PC-3 (cell line): ENCODE data around the gene TMEM235. TPM values are rescaled to one million over a fixed set of nuclear protein-coding genes. Genes with fewer than 3 reads are reported as not detected.
A peak's percentile ranks its signal among the peaks of the same experiment; 100 is the strongest.

Experiments
- ATAC-seq: fragments of 200-7000 bp; cut with Tn5 transposase; 2 replicates; pipeline ENCODE4 v1.9.1; 2020; ENCODE audit warnings: mild to moderate bottlenecking, moderate library complexity
- BruUV-seq: library from RNA; stranded (reverse); fragments of 400-500 nt; replicated peaks from 2 replicates; lab custom pipeline; 2021; lab: Mats Ljungman, UMichigan
- CTCF ChIA-PET: fragments of 300-600 bp; sonication (Branson Sonifier 250); formaldehyde crosslinking; loops from one replicate; lab custom pipeline; 2022; ENCODE audit warnings: antibody characterized with exemption; lab: Charles Lee
- POLR2A ChIA-PET: fragments of 300-600 bp; sonication (Branson Sonifier 250); formaldehyde crosslinking; loops from one replicate; lab custom pipeline; 2022; ENCODE audit warnings: antibody characterized with exemption; ENCODE audit not compliant: unreplicated experiment; lab: Charles Lee
- DNase-seq: peaks from one replicate; pipeline ENCODE4 v3.0.0-alpha.2; 2015
- H2AFZ ChIP-seq: fragments of 300-600 bp; sonication (generic); 2 replicates; pipeline ENCODE4 v1.6.0; 2016; ENCODE audit warnings: antibody characterized with exemption, low read length
- H3F3A ChIP-seq: fragments of 300-600 bp; sonication (generic); one replicate; pipeline ENCODE4 v1.6.0; 2017; ENCODE audit warnings: antibody characterized with exemption, low read length, control low read depth, mild to moderate bottlenecking; ENCODE audit not compliant: unreplicated experiment
- H3K27ac ChIP-seq: fragments of 300-600 bp; sonication (generic); 2 replicates; pipeline ENCODE4 v1.5.1; 2016; ENCODE audit warnings: mild to moderate bottlenecking, low read length
- H3K27me3 ChIP-seq: fragments of 300-600 bp; sonication (generic); 2 replicates; pipeline ENCODE4 v1.6.1; 2016; ENCODE audit warnings: low read length, mixed read lengths
- H3K36me3 ChIP-seq: fragments of 300-600 bp; sonication (generic); 2 replicates; pipeline ENCODE4 v1.6.1; 2016; ENCODE audit warnings: low read depth, mixed run types, low read length, mixed read lengths
- H3K4me1 ChIP-seq: fragments of 300-600 bp; sonication (generic); 2 replicates; pipeline ENCODE4 v1.5.1; 2016; ENCODE audit warnings: low read length; ENCODE audit not compliant: insufficient read depth
- H3K4me2 ChIP-seq: fragments of 300-600 bp; sonication (generic); 2 replicates; pipeline ENCODE4 v1.6.0; 2016; ENCODE audit warnings: low read length
- H3K4me3 ChIP-seq: fragments of 300-600 bp; sonication (generic); 2 replicates; pipeline ENCODE4 v1.5.1; 2016; ENCODE audit warnings: mild to moderate bottlenecking, low read length, mixed read lengths
- H3K79me2 ChIP-seq: fragments of 300-600 bp; sonication (generic); 2 replicates; pipeline ENCODE4 v1.6.1; 2017; ENCODE audit warnings: low read length, mixed read lengths
- H3K9ac ChIP-seq: fragments of 300-600 bp; sonication (generic); 2 replicates; pipeline ENCODE4 v1.6.0; 2016; ENCODE audit warnings: mild to moderate bottlenecking, low read length
- H3K9me2 ChIP-seq: fragments of 300-600 bp; sonication (generic); replicated peaks from 2 replicates; pipeline ENCODE4 v1.6.1; 2016; ENCODE audit warnings: mixed run types, low read length, mixed read lengths
- H3K9me3 ChIP-seq: fragments of 300-600 bp; sonication (generic); 2 replicates; pipeline ENCODE4 v1.6.1; 2016; ENCODE audit warnings: low read length, mixed read lengths
- H4K20me1 ChIP-seq: fragments of 300-600 bp; sonication (generic); 2 replicates; pipeline ENCODE4 v1.6.1; 2016; ENCODE audit warnings: low read length, mixed read lengths
- CTCF ChIP-seq: fragments of 300-600 bp; sonication (generic); conservative IDR thresholded peaks from 2 replicates; pipeline ENCODE4 v1.5.1; 2017; ENCODE audit warnings: antibody characterized with exemption, low read depth, mild to moderate bottlenecking, low read length
- EZH2 ChIP-seq: fragments of 300-600 bp; sonication (generic); IDR thresholded peaks from one replicate; pipeline ENCODE4 v1.6.1; 2017; ENCODE audit warnings: antibody characterized with exemption, mild to moderate bottlenecking, low read length; ENCODE audit not compliant: unreplicated experiment
- EZH2phosphoT487 ChIP-seq: fragments of 300-600 bp; sonication (generic); IDR thresholded peaks from 2 replicates; pipeline ENCODE4 v1.6.1; 2018; ENCODE audit warnings: mild to moderate bottlenecking, antibody characterized with exemption, low read length, borderline replicate concordance
- intact Hi-C: fragments of 100-400 bp; cut with micrococcal nuclease; formaldehyde crosslinking; loops from 2 replicates; pipeline ENCODE4 v1.9.0; 2023
- total RNA-seq: library from RNA; depleted of rRNA; stranded (reverse); fragments of >200 nt; gene quantifications from 2 replicates; pipeline ENCODE4 v1.2.3, GENCODE V29; 2014

TMEM235 gene
- total RNA-seq, 1 experiment from 2014 or later, result not detected

GRCh38 chr17:78231991-78232858 is 794 bp downstream of the TMEM235 start:
- no TSS peak for BruUV-seq
- H3K9ac ChIP-seq, result no peak overlapping the region
- H2AFZ ChIP-seq, result no peak overlapping the region
- peak; percentile 29; the same call in 1 of the 2 replicates for ATAC-seq
- peaks cover 3% of the 10 kb centered on the region; the same call in 1 of the 2 replicates for H3K27me3 ChIP-seq
- no peak for DNase-seq
- no peak overlapping the region for H3K27ac ChIP-seq
- ChIA-PET CTCF (no interaction called here), POLR2A (no interaction called here)
- 0 out of 2 replicates have a peak, but pooled peaks cover under 1% of the 10 kb centered on the region for H3K4me1 ChIP-seq
- H4K20me1 ChIP-seq, result no peaks in the 10 kb centered on the region
- H3K4me3 ChIP-seq, result no peak overlapping the region
- H3K36me3 ChIP-seq, result no peaks in the 10 kb centered on the region
- no peaks in the 10 kb centered on the region for H3K9me2 ChIP-seq
- H3F3A ChIP-seq, result no peaks in the 10 kb centered on the region
- intact Hi-C loops, result no loop called here
- H3K79me2 ChIP-seq, result no peaks in the 10 kb centered on the region
- no peaks in the 10 kb centered on the region for H3K9me3 ChIP-seq
- TF ChIP-seq EZH2, result no peak
- TF ChIP-seq EZH2phosphoT487, result no peak
- no peak for TF ChIP-seq CTCF
- H3K4me2 ChIP-seq, result no peak overlapping the region

GRCh38 chr17:78232859-78233173 is 1.4 kb downstream of the TMEM235 start:
- no peak overlapping the region for H3K4me3 ChIP-seq
- H4K20me1 ChIP-seq, result no peaks in the 10 kb centered on the region
- H3K4me2 ChIP-seq, result no peak overlapping the region
- no peaks in the 10 kb centered on the region for H3K79me2 ChIP-seq
- ATAC-seq, result no peak
- peaks cover 3% of the 10 kb centered on the region; the same call in 1 of the 2 replicates for H3K27me3 ChIP-seq
- H3K9me2 ChIP-seq, result no peaks in the 10 kb centered on the region
- BruUV-seq, result no TSS peak
- no peak overlapping the region for H2AFZ ChIP-seq
- ChIA-PET CTCF (no interaction called here), POLR2A (no interaction called here)
- H3K27ac ChIP-seq, result no peak overlapping the region
- no peaks in the 10 kb centered on the region for H3K9me3 ChIP-seq
- intact Hi-C loops, result no loop called here
- no peak overlapping the region for H3K9ac ChIP-seq
- DNase-seq, result no peak
- no peaks in the 10 kb centered on the region for H3K36me3 ChIP-seq
- no peak for TF ChIP-seq CTCF
- no peak for TF ChIP-seq EZH2
- TF ChIP-seq EZH2phosphoT487, result no peak
- H3F3A ChIP-seq, result no peaks in the 10 kb centered on the region
- H3K4me1 ChIP-seq, result no peaks in the 10 kb centered on the region

GRCh38 chr17:78233678-78234077 is 2.2 kb downstream of the TMEM235 start:
- Histone ChIP-seq H3K36me3 (no peaks in the 10 kb centered on the region), H3K4me2 (no peak overlapping the region), H3K4me3 (no peak overlapping the region), H4K20me1 (no peaks in the 10 kb centered on the region), H3K9ac (no peak overlapping the region), H3K9me3 (no peaks in the 10 kb centered on the region), H3K27ac (no peak overlapping the region), H3K9me2 (no peaks in the 10 kb centered on the region), H2AFZ (no peak overlapping the region), H3K27me3 (peaks cover 3% of the 10 kb centered on the region; the same call in 1 of the 2 replicates), H3F3A (no peaks in the 10 kb centered on the region), H3K4me1 (no peaks in the 10 kb centered on the region), H3K79me2 (no peaks in the 10 kb centered on the region)
- ATAC-seq, result no peak
- ChIA-PET POLR2A (no interaction called here), CTCF (no interaction called here)
- no TSS peak for BruUV-seq
- no peak for TF ChIP-seq CTCF
- TF ChIP-seq EZH2, result no peak
- no peak for TF ChIP-seq EZH2phosphoT487
- intact Hi-C loops, result no loop called here
- DNase-seq, result no peak
